ENCODE data around the gene GTPBP6.

Gene GTPBP6

GRCh38 chrX:318068-318738 is 393 bp downstream of the GTPBP6 start:
- Mint-ChIP-seq H3K4me1 (ENCODE audit: low read depth) (peaks cover 14% of the 10 kb centered on the region), H3K4me3 (peak overlapping the region; percentile 89), H3K36me3 (ENCODE audit: low read depth) (peaks cover 8% of the 10 kb centered on the region), H3K27me3 (ENCODE audit: low read depth) (peaks cover 1% of the 10 kb centered on the region), H3K9me3 (no peaks in the 10 kb centered on the region), H3K27ac (peak overlapping the region; percentile 96)

DNA sequence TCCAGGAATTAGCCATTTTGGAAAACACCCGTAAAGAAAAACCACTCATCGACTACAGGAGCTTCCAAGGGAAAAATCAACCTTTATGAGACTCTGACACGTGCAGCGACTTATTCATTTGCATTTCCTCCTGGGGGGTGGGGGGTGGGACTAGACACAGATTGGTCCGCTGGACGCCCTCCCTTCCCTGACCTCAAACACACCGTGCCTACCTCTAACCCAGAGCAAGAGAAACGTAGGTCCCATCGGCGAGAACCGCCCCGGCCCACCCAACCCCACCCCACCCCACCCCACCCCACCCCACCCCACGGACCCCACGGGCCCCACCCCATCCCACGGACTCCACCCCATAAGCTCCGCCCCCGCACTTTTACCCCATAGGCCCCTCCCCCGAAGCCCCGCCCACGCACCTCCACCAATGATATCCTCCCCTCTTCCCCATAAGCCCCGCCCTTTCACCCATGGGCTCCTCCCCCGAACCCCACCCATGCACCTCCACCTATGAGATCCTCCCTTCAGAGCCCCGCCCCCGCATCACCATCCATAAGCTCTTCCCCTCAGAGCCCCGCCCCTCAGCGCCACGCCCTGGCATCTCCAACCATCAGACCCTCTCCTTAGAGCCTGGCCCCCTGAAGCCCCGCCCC is 1.1 kb downstream of the GTPBP6 start:
- H3K9me3 Mint-ChIP-seq: no peaks in the 10 kb centered on the region
- H3K27ac Mint-ChIP-seq: peak overlapping the region; percentile 96
- peaks cover 8% of the 10 kb centered on the region for H3K36me3 Mint-ChIP-seq (ENCODE audit: low read depth)
- H3K27me3 Mint-ChIP-seq (ENCODE audit: low read depth): no peaks in the 10 kb centered on the region
- H3K4me1 Mint-ChIP-seq (ENCODE audit: low read depth): peaks cover 8% of the 10 kb centered on the region
- peak overlapping the region; percentile 89 for H3K4me3 Mint-ChIP-seq

DNA sequence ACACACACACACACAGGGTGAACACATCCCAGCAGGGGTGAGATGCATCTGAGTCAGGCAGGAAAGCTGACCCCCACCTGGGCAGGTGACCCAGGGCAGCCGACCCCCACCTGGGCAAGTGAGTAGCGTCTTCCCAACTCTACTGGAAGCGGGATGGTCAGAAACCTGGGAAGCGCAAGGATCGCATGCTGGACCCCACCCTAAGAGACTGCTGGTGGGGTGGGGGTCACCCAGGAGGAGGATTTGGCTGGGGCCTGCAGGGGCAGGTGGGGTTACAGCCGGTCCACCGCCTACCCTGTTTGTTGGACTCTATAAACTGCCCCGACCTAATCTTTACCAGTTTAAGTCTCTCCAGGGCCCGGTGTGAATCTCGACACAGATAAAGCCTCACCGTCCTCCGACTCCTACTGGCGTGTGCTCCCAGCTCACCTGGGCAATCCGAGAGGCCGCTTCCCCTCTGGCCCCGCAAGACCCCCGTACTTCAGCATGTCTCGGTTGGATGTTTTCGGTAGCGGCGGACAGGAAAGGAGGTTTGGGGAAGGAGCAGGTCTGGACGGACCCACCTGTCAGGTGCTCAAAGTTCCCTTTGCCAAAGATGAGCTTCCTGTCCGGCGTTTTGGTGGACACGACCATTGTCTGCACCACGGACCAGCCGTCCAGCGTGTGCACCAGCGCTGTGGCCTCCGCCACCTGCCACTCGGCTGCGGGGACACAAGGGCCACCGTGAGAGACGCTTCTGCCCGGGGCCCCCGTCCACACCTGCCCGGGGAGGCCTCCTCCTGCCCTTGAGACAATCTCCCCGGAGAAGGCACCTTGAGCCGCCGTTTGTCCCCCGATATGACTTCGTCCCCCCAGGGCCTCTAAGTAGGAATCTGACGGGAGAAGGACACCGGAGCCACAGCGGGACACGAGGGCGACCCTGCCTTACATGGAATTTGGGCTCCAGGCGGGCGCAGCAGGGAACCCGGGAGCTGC is 2.0 kb downstream of the GTPBP6 start:
- no peaks in the 10 kb centered on the region for H3K27me3 Mint-ChIP-seq (ENCODE audit: low read depth)
- peak overlapping the region; percentile 9 for H3K27ac Mint-ChIP-seq
- H3K4me3 Mint-ChIP-seq: peak overlapping the region; percentile 28
- no peaks in the 10 kb centered on the region for H3K9me3 Mint-ChIP-seq
- peaks cover 15% of the 10 kb centered on the region for H3K36me3 Mint-ChIP-seq (ENCODE audit: low read depth)
- peaks cover 9% of the 10 kb centered on the region for H3K4me1 Mint-ChIP-seq (ENCODE audit: low read depth)

- Mint-ChIP-seq H3K27ac (no peak overlapping the region), H3K27me3 (ENCODE audit: low read depth) (no peaks in the 10 kb centered on the region), H3K4me3 (no peak overlapping the region), H3K4me1 (ENCODE audit: low read depth) (peaks cover 7% of the 10 kb centered on the region), H3K36me3 (ENCODE audit: low read depth) (peaks cover 16% of the 10 kb centered on the region), H3K9me3 (no peaks in the 10 kb centered on the region)
These were observed 3.6 kb downstream of the GTPBP6 start for GRCh38 chrX:314781-315595.

DNA sequence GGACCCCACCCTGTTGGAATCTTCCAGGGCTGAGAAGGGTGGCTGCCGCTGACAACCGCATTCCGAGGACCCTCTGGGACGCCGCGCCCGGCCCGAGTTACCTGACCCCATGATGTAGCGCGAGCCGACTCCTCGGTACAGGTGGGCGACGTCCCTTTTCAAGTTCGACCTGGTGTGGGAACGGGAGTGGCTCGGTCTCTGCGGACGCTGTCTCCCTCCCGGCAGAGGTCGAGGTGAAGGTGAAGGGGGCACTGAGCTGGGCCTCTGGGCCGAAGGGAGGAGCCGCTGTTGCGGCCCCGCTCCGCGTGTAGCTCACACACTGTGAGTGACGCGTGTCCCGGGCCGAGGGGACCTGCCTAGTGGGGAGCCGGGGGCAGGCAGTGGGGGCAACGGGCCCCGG is 4.5 kb downstream of the GTPBP6 start:
- Mint-ChIP-seq H3K36me3 (ENCODE audit: low read depth) (peaks cover 25% of the 10 kb centered on the region), H3K9me3 (no peaks in the 10 kb centered on the region), H3K4me3 (no peak overlapping the region), H3K27me3 (ENCODE audit: low read depth) (no peaks in the 10 kb centered on the region), H3K27ac (no peak overlapping the region), H3K4me1 (ENCODE audit: low read depth) (peaks cover 7% of the 10 kb centered on the region)

- Mint-ChIP-seq H3K4me3 (no peak overlapping the region), H3K9me3 (no peaks in the 10 kb centered on the region), H3K27ac (no peak overlapping the region), H3K36me3 (ENCODE audit: low read depth) (peaks cover 25% of the 10 kb centered on the region), H3K27me3 (ENCODE audit: low read depth) (no peaks in the 10 kb centered on the region), H3K4me1 (ENCODE audit: low read depth) (peaks cover 7% of the 10 kb centered on the region)
These were observed 5.0 kb downstream of the GTPBP6 start for GRCh38 chrX:313546-313945.

DNA sequence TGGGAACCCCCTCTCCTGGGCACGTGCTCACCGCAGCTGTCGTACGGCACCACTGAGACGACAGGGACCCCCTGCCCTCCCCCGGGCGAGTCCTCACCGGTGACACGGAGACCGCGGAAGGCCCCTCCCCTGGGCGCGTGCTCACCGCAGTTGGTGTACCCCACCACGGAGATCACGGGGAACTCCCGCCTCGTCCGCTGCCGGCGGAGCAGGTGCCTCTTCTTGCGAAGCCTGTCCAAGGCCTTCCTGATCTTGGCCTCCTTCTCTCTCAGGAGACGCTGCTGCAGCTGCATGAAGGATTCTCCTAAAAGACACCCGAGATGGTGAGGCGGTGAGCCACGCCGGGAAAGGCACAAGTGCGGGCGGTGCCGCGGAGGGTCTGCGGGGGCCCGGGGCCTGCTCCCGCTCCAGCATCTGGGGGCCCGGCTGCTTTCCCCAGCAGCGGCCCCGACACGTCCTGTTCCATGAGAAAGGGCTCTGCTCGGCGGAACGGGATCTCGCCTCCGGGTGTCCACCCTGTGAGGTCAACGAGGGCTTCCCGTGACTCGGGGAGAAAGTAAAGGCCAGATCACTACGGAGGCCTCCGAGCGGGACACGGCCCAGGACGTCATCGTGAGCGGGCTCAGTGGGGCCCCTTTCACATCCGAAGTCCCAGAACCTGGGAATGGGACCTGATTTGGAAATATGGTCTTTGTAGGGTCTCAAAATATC is 5.8 kb downstream of the GTPBP6 start:
- Mint-ChIP-seq H3K27ac (no peak overlapping the region), H3K36me3 (ENCODE audit: low read depth) (peaks cover 25% of the 10 kb centered on the region), H3K27me3 (ENCODE audit: low read depth) (no peaks in the 10 kb centered on the region), H3K4me1 (ENCODE audit: low read depth) (peaks cover 3% of the 10 kb centered on the region), H3K4me3 (no peak overlapping the region), H3K9me3 (no peaks in the 10 kb centered on the region)

DNA sequence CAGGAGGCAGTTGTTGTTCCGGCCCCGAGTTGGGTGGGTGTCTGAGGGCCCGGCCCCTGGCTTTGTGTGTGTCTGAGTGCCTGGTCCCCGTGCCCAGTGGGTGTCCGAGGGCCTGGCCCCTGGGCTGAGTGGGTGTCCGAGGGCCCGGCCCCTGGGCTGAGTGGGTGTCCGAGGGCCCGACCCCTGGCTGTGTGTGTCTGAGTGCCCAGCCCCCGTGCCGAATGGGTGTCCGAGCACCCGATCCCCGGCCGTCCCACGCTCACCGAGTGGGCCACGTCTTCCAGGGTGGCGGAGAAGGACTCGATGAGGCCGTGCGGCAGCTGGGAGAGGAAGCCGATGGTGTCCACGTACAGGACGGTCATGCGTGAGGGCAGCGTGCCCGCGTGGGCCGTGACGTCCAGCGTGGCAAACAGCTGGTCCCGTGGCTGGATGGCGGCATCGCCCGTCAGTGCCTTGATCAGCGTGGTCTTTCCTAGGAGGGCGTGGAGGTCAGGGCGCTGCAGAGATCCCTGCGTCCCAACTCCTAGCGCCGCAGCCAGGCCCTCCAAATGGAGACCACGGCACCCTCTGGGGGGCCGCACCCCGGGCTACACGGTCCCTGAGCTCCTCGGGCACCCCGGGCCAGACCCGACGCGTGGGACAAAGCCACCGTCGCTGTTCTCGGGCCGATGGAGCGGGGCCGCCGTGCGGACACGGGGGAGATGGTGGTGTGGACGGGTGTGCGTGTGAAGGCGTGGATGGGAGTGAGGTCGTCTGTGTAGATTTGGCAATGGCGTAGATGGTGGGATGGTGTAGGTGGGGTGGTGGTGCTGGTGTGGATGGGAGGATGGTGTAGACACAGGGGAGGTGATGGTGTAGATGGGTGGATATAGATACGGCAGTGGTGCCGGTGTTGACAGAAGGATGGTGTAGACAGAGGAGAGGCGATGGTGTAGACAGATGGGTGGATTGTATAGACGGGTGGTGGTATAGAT is 7.2 kb downstream of the GTPBP6 start:
- Mint-ChIP-seq H3K27me3 (ENCODE audit: low read depth) (no peaks in the 10 kb centered on the region), H3K4me3 (no peak overlapping the region), H3K36me3 (ENCODE audit: low read depth) (peaks cover 26% of the 10 kb centered on the region), H3K27ac (no peak overlapping the region), H3K4me1 (ENCODE audit: low read depth) (peaks cover 3% of the 10 kb centered on the region), H3K9me3 (no peaks in the 10 kb centered on the region)

- Mint-ChIP-seq H3K27me3 (ENCODE audit: low read depth) (no peaks in the 10 kb centered on the region), H3K27ac (no peak overlapping the region), H3K36me3 (ENCODE audit: low read depth) (peaks cover 31% of the 10 kb centered on the region), H3K4me1 (ENCODE audit: low read depth) (peaks cover 3% of the 10 kb centered on the region), H3K4me3 (no peak overlapping the region), H3K9me3 (no peaks in the 10 kb centered on the region)
These were observed 7.9 kb downstream of the GTPBP6 start for GRCh38 chrX:310621-311155.

DNA sequence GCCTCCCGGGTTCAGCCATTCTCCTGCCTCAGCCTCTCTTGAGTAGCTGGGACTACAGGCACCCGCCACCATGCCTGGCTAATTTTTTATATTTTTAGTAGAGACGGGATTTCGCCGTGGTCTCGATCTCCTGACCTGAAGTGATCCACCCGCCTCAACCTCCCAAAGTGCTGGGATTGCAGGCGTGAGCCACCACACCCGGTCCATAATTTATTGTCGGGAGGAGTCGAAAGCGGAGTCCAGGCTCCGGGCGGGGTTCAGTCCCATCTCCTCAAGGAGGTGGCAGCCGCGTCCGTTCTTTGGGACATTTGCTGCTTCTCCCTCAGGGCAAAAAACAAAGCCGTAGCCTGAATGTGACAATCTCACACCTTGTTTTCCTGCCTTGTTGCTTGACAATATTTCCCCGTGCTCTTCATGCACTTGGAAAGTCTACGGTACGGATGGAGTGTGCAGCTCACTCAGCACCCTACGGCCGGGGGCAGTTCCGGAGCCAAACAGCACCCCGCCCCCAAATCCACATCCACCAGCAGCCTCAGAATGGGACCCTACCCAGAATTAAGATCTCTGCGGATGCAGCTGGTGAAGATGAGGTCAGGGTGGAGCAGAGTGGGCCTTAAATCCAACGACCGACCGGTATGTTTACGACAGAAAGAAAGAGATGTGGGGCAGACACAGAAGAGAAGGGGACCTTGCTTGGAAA is 9.6 kb downstream of the GTPBP6 start:
- H3K4me1 Mint-ChIP-seq (ENCODE audit: low read depth): peaks cover 3% of the 10 kb centered on the region
- no peaks in the 10 kb centered on the region for H3K27me3 Mint-ChIP-seq (ENCODE audit: low read depth)
- no peak overlapping the region for H3K4me3 Mint-ChIP-seq
- no peaks in the 10 kb centered on the region for H3K9me3 Mint-ChIP-seq
- H3K27ac Mint-ChIP-seq: no peak overlapping the region
- peaks cover 31% of the 10 kb centered on the region for H3K36me3 Mint-ChIP-seq (ENCODE audit: low read depth)

- H3K4me3 Mint-ChIP-seq: no peak overlapping the region
- no peaks in the 10 kb centered on the region for H3K9me3 Mint-ChIP-seq
- H3K36me3 Mint-ChIP-seq (ENCODE audit: low read depth): peaks cover 31% of the 10 kb centered on the region
- no peaks in the 10 kb centered on the region for H3K27me3 Mint-ChIP-seq (ENCODE audit: low read depth)
- no peak overlapping the region for H3K27ac Mint-ChIP-seq
- H3K4me1 Mint-ChIP-seq (ENCODE audit: low read depth): peaks cover 3% of the 10 kb centered on the region
These were observed 11.1 kb downstream of the GTPBP6 start for GRCh38 chrX:307261-308111.
